PFSK-1 (cell line): ENCODE measurements around the gene ZBTB48.

Source experiments
- FOXP2 ChIP-seq: optimal IDR thresholded peaks from 2 replicates; pipeline ENCODE3; 2011; ENCODE audit warnings: borderline replicate concordance, control low read depth, inconsistent platforms; ENCODE audit not compliant: insufficient read depth; ENCODE audit errors: extremely low read length, extremely low read depth
- POLR2AphosphoS5 ChIP-seq: IDR thresholded peaks from 2 replicates; pipeline ENCODE4 v1.6.1; 2012; ENCODE audit warnings: low read depth, mild to moderate bottlenecking, control low read depth, low read length, moderate library complexity
- REST ChIP-seq, 2 experiments: IDR thresholded peaks; 2 replicates each; pipeline versions ENCODE4 v1.6.1 to v1.8.0; 2011 to 2012; ENCODE audit warnings: low read depth in 2 of 2, low read length in 2 of 2, control low read depth in 1 of 2, inconsistent platforms in 1 of 2, mild to moderate bottlenecking in 1 of 2, moderate library complexity in 1 of 2; ENCODE audit not compliant: insufficient read depth in 1 of 2
- SIN3A ChIP-seq: IDR thresholded peaks from 2 replicates; pipeline ENCODE4 v1.6.1; 2012; ENCODE audit warnings: mild to moderate bottlenecking, low read length, moderate library complexity, borderline replicate concordance; ENCODE audit not compliant: insufficient read depth
- TAF1 ChIP-seq: IDR thresholded peaks from 2 replicates; pipeline ENCODE4 v1.6.1; 2012; ENCODE audit warnings: low read length, control low read depth, borderline replicate concordance; ENCODE audit not compliant: insufficient read depth

Gene ZBTB48

GRCh38 chr1:6590046-6590445 lies 10.3 kb downstream of the ZBTB48 start:
- TF ChIP-seq REST (IDR thresholded peaks at IDR 0.05; ENCODE audit: insufficient read depth in 1 of 2, low read depth in 2 of 2, low read length in 2 of 2): no peak
- TF ChIP-seq POLR2AphosphoS5: no peak
- TF ChIP-seq TAF1: no peak
- no peak for TF ChIP-seq SIN3A
- TF ChIP-seq FOXP2: no peak

GRCh38 chr1:6591222-6591621 lies 11.4 kb downstream of the ZBTB48 start:
- TF ChIP-seq TAF1 (no peak), FOXP2 (no peak), SIN3A (no peak), POLR2AphosphoS5 (no peak), REST (IDR thresholded peaks at IDR 0.05; ENCODE audit: insufficient read depth in 1 of 2, low read depth in 2 of 2, low read length in 2 of 2) (no peak)

GRCh38 chr1:6591644-6592043 lies 11.8 kb downstream of the ZBTB48 start:
- no peak for TF ChIP-seq POLR2AphosphoS5
- no peak for TF ChIP-seq TAF1
- TF ChIP-seq REST (IDR thresholded peaks at IDR 0.05; ENCODE audit: insufficient read depth in 1 of 2, low read depth in 2 of 2, low read length in 2 of 2): no peak
- TF ChIP-seq FOXP2: no peak
- no peak for TF ChIP-seq SIN3A

GRCh38 chr1:6592441-6592840 lies 12.6 kb downstream of the ZBTB48 start:
- TF ChIP-seq TAF1 (no peak), POLR2AphosphoS5 (no peak), REST (IDR thresholded peaks at IDR 0.05; ENCODE audit: insufficient read depth in 1 of 2, low read depth in 2 of 2, low read length in 2 of 2) (no peak)
